NCI-H1930 (cell line): ENCODE results near the gene METTL9.
"Not testable (repeated sequence)": the region's sequence is repeated elsewhere in the genome, so short reads cannot be mapped to it uniquely, and the experiment has no call there.

Source experiments
- DNase-seq, 2 experiments: peaks; one replicate each; lab custom pipeline; 2025; lab: John Stamatoyannopoulos, UW

Gene METTL9

DNA sequence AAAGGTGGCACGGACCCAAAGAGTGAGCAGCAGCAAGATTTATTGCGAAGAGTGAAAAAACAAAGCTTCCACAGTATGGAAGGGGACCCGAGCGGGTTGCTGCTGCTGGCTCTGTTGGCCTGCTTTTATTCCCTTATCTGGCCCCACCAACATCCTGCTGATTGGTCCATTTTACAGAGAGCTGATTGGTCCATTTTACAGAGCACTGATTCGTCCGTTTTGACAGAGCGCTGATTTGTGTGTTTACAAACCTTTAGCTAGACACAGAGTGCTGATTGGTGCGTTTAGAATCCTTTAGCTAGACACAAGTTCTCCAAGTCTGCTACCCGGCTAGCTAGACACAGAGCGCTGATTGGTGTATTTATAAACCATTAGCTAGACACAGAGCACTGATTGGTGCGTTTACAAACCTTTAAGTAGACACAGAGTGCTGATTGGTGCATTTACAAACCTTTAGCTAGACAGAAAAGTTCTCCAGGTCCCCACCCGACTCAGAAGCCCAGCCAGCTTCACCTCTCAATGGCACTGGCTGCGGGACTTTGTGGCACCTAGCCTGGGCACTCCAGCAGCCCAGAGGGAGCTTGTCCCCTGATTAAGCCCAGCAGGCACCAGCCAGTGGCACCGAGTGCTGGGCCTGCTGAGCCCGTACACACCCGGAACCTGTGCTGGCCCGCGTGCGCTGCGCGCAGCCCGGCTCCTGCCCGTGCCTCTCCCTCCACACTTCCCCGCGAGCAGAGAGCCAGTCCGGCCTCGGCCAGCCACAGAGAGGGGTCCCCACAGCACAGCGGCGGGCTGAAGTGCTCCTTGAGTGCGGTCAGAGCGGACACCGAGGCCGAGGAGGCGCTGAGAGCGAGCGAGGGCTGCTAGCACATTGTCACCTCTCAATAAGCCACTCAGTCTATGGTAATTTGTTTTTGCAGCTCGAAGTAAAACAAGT, 37.9 kb downstream of the METTL9 start:
- DNase-seq, result no peak

- no peak for DNase-seq
These were observed 39.2 kb downstream of the METTL9 start for GRCh38 chr16:21638573-21638975.

- no peak for DNase-seq
These were observed 40.1 kb downstream of the METTL9 start for GRCh38 chr16:21639493-21639892.

GRCh38 chr16:21641916-21642315, 42.5 kb downstream of the METTL9 start:
- no peak for DNase-seq

DNA sequence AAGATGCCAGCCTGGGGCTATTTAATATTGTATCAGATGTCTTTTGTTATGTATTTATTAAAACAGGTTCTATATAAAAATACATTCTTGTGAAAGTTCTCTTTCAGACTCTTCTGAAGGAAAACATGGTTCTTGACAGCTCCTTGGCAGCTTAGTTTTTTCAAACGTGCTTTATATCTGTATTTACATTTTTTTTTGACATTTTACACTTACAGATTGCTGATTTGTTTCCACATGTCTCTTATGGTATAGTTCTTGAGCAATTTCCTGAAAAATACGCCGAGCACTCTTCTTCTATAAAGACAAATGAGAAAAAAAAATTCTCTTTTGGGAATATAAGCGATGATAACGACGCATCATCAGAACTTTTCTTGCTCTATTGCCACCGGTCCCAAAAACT, 43.5 kb downstream of the METTL9 start:
- DNase-seq, result no peak

DNA sequence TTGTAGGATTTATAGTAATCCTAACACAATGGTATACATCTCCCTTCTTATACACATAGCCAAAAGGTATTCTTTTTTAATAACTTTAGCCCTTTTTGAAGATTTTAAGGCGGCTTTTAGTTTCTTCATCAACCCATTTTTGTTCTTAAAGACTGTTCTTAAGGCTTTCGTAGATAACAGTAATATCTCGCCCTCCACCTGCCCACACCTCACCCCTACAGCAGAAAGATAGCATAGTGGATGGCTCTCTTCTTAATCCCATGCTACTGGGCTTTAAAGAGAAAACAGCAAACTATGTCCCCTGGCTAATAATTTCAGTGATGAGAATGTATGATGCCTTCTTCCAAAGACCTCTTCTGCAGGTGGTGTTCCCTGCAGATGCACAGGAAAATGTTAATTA, 44.4 kb downstream of the METTL9 start:
- no peak for DNase-seq

- no peak for DNase-seq
These were observed 45.3 kb downstream of the METTL9 start for GRCh38 chr16:21644674-21645073.

GRCh38 chr16:21645261-21645721, 45.9 kb downstream of the METTL9 start:
- DNase-seq, result no peak

DNA sequence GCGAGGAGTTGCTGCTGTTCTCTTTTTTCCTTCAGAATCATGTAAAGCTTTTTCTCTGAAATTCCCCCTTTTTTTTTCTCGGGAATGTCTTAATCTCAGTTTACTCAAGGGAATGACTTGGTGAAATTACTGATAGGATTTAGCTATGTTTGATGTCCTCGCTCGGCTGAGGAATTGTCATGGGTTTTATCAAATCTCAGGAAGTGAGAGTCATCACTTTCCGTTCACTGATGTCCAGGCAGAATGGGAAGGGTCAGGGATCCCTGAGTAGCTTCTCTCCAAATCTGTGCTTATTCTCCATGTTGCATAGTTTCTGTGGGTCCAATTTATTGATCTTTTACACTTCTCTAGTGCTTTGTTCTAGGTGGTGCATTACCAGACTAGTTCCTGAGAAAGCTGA, 46.7 kb downstream of the METTL9 start:
- DNase-seq, result no peak

- no peak for DNase-seq
These were observed 47.6 kb downstream of the METTL9 start for GRCh38 chr16:21646721-21647561.

DNA sequence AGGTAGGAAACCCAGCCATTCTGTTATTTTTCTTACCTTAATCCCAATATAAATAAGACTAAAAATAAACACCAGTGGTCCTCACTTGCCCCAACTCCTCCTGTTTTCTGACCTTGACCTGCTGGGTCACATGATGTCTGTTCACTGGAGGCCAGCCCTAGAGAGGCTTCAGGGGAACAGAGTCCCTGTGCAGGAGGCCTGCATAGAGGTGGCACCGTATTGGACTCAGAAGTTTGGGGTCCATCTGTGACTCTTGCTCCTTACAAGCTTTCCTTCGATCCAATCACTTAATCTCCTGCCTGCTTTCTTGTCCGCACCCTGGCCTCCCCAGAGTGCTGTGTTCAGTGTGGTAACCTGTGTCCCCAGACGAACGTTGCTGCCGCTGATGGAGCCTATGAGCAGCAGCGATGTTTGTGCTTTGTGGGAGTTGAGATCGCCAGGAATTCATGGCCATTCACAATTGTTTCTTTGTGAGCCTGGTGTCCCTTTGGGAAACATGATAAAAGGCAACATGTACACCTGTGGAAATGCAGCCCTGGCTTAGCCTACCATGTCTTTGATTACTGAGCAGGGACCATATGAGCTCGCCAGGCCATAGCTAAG, 48.3 kb downstream of the METTL9 start:
- DNase-seq, result no peak

DNA sequence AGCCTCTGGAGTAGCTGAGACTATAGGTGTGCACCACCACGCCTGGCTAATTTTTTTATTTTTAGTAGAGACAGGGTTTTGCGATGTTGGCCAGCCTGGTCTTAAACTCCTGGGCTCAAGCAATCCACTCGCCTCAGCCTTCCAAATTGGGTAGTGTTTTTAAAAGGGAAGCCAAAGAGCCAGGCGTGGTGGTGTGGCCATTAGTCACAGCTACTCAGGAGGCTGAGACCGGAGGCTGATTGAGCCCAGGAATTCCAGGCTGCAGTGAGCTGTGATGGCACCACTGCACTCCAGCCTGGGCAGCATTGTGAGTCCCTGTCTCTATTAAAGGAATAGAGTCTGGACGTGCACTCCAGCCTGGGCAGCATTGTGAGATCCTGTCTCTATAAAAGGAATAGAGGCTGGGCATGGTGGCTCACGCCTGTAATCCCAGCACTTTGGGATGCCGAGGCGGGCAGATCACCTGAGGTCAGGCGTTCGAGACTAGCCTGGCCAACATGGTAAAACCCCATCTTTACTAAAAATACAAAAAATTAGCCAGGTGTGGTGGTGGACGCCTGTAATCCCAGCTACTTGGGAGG, 50.5 kb downstream of the METTL9 start:
- DNase-seq, result not testable (repeated sequence)

DNA sequence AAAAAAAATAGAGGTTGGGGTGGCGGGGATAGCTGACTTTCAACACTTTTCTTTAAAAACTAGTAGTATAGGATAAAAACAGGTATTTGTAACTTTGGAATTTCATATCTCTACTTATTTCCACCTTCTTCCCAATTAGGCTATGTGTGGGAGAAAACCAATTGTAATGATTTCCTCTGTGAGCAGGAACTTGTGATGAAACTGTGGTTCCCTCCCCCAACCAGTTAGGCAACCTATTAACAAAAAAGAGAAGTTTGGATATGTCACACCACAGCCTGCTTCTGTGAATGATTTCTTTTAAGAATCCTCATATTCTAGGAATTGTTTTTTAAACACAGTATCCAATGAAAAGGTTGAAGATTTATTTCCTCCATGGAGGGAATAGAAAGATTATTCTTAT, 51.1 kb downstream of the METTL9 start:
- DNase-seq, result no peak

GRCh38 chr16:21651515-21651914, 52.1 kb downstream of the METTL9 start:
- DNase-seq, result no peak

DNA sequence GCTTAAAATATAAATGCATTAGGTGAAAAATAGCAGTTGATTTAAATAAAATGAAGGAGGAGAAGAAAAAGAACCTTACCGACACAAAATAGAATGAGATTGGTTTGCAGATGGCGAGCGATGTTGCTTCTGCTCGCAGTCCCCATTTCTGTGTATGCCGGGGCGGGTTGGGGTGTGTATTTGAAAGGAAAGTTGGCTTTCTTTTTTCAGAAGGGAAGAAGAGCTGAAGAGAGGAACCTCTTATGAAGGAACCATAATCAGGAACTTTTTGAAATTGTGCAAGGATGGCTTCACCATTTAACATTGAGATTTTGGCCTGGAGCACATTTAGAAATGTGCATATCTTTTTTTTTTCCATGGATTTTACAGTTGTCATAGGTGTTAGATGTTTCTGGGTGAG, 53.1 kb downstream of the METTL9 start, which contains the start of gene IGSF6:
TSS of gene IGSF6 (minus strand) at position 156 of the 400 bp plus-strand sequence. CDS start at position 146, 10 bp downstream.
- no peak for DNase-seq

DNA sequence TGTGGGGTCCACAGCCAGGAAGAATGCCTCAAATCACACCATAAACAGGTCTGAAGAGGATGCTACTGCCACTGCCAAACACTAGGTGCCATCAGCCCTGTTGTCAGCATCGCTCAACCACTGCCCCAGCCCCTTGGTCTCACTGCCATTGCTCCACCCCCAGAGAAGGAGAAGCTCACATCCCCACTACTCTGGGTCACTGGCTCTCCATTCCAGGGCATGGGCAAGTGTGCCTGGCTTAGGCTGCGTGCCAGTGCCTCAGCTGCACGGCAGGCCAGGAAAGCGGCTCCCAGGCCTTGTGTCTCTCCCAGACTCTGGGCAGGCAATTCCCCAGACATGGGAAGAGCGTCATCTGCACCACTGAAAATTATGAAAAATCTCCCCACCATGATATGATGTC, 54.2 kb downstream of the METTL9 start:
- no peak for DNase-seq

DNA sequence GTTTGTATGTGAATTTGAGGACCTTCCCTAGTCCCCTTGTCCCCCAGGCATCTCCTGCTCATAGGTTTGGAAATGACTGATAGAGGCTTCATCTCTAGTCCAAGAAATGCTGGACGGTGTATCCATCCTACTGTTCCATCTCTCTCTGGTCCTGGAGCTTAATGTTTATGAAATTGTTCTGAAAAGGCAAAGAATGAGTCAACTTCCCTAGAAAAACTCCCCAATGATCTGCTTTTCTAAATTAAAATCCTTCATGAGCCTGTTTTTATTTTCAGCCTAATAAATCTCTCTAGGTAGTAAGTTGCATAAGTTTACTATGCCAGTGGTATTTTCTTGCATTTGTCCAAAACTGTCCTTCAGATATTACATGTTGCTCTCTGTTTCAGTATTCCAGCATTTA, 55.1 kb downstream of the METTL9 start:
- DNase-seq, result no peak

DNA sequence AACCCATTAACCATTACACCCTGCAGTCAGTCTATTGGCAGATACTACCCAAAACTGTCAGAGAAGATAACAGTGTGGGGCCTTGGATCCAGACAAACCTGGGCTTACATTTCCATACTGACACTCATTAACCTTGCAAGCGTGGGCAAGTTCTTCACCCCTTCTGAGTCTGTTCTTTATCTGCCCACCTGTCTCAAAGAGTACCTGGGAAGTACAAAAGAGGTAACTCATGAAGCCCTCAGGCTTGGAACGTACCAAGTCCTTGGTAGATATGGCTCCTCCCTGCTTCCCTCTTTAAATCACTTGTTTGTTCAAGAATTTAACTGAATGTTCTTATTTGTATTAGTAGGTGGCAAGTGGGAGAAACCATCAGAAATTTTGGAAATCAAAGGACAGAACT, 55.5 kb downstream of the METTL9 start:
- no peak for DNase-seq

DNA sequence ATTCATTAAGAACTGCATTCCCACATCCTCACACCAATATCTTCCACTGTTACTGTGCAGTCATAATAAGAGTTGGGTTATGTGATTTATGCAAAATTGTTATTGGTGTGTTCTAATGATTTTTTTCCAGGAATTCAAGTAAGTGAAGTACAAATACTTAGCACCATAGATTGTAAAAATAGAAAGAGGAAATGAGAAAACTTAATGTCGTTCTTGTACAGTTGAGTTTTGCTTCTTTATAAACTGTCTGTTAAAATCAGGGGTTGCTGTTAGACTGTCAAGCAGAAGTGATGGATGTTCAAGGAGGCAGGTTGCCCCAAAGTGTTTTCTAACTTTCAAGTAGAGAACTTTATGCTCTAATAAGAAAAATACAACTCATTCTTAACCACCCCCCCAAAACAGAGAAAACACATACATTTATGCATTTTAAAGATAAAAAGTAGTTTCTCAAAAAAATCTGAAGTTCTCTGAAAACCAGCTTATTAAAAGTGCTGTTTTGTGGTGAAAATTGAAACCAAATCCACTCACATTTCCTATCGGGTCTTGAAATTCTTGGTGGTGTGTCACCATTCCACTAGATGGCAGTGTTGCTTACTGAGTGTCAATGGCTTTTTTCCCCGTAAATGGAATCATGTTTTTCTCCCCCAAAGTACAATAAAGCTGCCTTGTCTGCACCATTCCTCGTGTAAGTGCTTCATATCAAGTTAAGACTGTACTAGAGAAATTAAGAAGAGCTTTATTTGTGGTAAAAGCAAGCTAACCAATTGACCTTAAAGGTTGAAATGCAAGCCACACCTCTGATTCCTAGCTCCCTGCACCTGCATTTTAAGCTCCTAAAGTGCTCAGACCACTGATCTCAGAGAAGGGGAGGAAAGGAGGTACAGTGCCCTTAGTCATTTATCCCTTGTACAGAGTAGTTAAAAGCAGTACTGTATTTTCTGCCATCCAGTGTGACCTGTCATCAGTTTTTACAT, 57.7 kb downstream of the METTL9 start:
- peak in 1 of 2 experiments; percentile 27 for DNase-seq

DNA sequence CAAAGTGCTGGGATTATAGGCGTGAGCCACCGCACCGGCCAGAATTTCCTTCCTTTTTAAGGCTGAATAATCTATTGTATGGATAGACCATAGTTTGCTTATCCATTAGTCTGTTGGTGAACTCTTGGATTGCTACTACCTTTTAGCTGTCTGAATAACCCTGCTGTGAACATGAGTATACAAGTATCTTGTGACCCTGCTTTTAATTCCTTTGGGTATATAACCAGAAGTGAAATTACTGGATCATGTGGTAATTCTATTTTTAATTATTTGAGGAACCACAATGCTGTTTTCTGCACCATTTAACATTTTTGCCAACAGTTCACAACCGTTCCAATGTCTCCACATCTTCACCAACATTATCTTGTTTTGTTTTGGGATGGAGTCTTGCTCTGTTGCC, 59.7 kb downstream of the METTL9 start:
- no peak for DNase-seq
